Measurements from ENCODE around the gene ITGB5. TPM values are rescaled to one million over a fixed set of nuclear protein-coding genes. Genes with fewer than 3 reads are reported as not detected.

Gene ITGB5
- total and polyA plus RNA-seq, 2 donors (not counting 1 experiment from before 2014, with no cell fraction given): 0.15 to 0.54 TPM

GRCh38 chr3:124856677-124857076 is 30.5 kb downstream of the ITGB5 start:
- H3K9me3 ChIP-seq (ENCODE audit: control extremely low read depth in 1 of 3, control insufficient read depth in 2 of 3, insufficient read depth in 1 of 3, low read length in 2 of 3): no peaks in the 10 kb centered on the region
- intact Hi-C loops (cut with micrococcal nuclease): no loop called here
- POLR2A ChIA-PET: no interaction called here
- Mint-ChIP-seq H3K9me3 (ENCODE audit: insufficient read depth) (no peaks in the 10 kb centered on the region), H3K4me1 (no peaks in the 10 kb centered on the region), H3K27me3 (peaks cover 34% of the 10 kb centered on the region), H3K27ac (no peak overlapping the region), H3K4me3 (no peak overlapping the region)
- 92% methylated on average over 2 of the region's 2 CpGs for WGBS (ENCODE audit: insufficient coverage)
- H3K4me2 ChIP-seq (replicated peaks; ENCODE audit: low read depth, low read length, poor library complexity, severe bottlenecking): no peak overlapping the region
- no peak overlapping the region for H3K4me3 ChIP-seq (ENCODE audit: control extremely low read depth in 1 of 5, extremely low read depth in 1 of 5, insufficient read depth in 1 of 5, low read depth in 2 of 5, low read length in 4 of 5)
- peaks cover 0 to 9% (median 3%) of the 10 kb centered on the region in 4 experiments for H3K27me3 ChIP-seq (replicated peaks in 1 of 4; ENCODE audit: control extremely low read depth in 1 of 4, control insufficient read depth in 3 of 4, insufficient read depth in 4 of 4, low read length in 3 of 4)
- no peaks in the 10 kb centered on the region for H3K4me1 ChIP-seq (ENCODE audit: control insufficient read depth in 2 of 2, insufficient read depth in 2 of 2, low read length in 2 of 2)
- no peaks in the 10 kb centered on the region for H4K20me1 ChIP-seq (ENCODE audit: control insufficient read depth, insufficient read depth, low read length, poor library complexity, severe bottlenecking)
- CTCF ChIA-PET: no interaction called here
- no peak for TF ChIP-seq CTCF (IDR thresholded peaks at IDR 0.05)
- no peak for TF ChIP-seq EZH2 (IDR thresholded peaks at IDR 0.05; ENCODE audit: borderline replicate concordance, insufficient read depth, low read depth, low read length, poor library complexity, severe bottlenecking)
- DNase-seq: no peak
- H3K27ac ChIP-seq (ENCODE audit: low read length in 2 of 2): no peak overlapping the region
- no peak for ATAC-seq (ENCODE audit: low read depth)
- no peaks in the 10 kb centered on the region for H3K79me2 ChIP-seq (ENCODE audit: control insufficient read depth, insufficient read depth, low read length)
- no peak overlapping the region for H3K9ac ChIP-seq (ENCODE audit: low read length)
- H3K36me3 ChIP-seq (replicated peaks in 1 of 2; ENCODE audit: control extremely low read depth in 1 of 2, control insufficient read depth in 1 of 2, extremely low read depth in 1 of 2, insufficient read depth in 2 of 2, low read length in 1 of 2): no peaks in the 10 kb centered on the region
- no peak overlapping the region for H2AFZ ChIP-seq (ENCODE audit: insufficient read depth, low read depth, low read length, poor library complexity, severe bottlenecking)

- POLR2A ChIA-PET: no interaction called here
- ATAC-seq (ENCODE audit: low read depth): no peak
- Histone ChIP-seq H3K4me3 (ENCODE audit: control extremely low read depth in 1 of 5, extremely low read depth in 1 of 5, insufficient read depth in 1 of 5, low read depth in 2 of 5, low read length in 4 of 5) (no peak overlapping the region), H3K4me2 (replicated peaks; ENCODE audit: low read depth, low read length, poor library complexity, severe bottlenecking) (no peak overlapping the region), H3K36me3 (replicated peaks in 1 of 2; ENCODE audit: control extremely low read depth in 1 of 2, control insufficient read depth in 1 of 2, extremely low read depth in 1 of 2, insufficient read depth in 2 of 2, low read length in 1 of 2) (no peaks in the 10 kb centered on the region), H3K27ac (ENCODE audit: low read length in 2 of 2) (no peak overlapping the region), H3K79me2 (ENCODE audit: control insufficient read depth, insufficient read depth, low read length) (no peaks in the 10 kb centered on the region), H4K20me1 (ENCODE audit: control insufficient read depth, insufficient read depth, low read length, poor library complexity, severe bottlenecking) (no peaks in the 10 kb centered on the region), H2AFZ (ENCODE audit: insufficient read depth, low read depth, low read length, poor library complexity, severe bottlenecking) (no peak overlapping the region), H3K9ac (ENCODE audit: low read length) (no peak overlapping the region), H3K4me1 (ENCODE audit: control insufficient read depth in 2 of 2, insufficient read depth in 2 of 2, low read length in 2 of 2) (no peaks in the 10 kb centered on the region), H3K9me3 (ENCODE audit: control extremely low read depth in 1 of 3, control insufficient read depth in 2 of 3, insufficient read depth in 1 of 3, low read length in 2 of 3) (no peaks in the 10 kb centered on the region), H3K27me3 (replicated peaks in 1 of 4; ENCODE audit: control extremely low read depth in 1 of 4, control insufficient read depth in 3 of 4, insufficient read depth in 4 of 4, low read length in 3 of 4) (peaks cover 0 to 9% (median 4%) of the 10 kb centered on the region in 4 experiments)
- H3K9me3 Mint-ChIP-seq (ENCODE audit: insufficient read depth): no peaks in the 10 kb centered on the region
- CTCF ChIA-PET: no interaction called here
- no peak for TF ChIP-seq EZH2 (IDR thresholded peaks at IDR 0.05; ENCODE audit: borderline replicate concordance, insufficient read depth, low read depth, low read length, poor library complexity, severe bottlenecking)
- no peak for TF ChIP-seq CTCF (IDR thresholded peaks at IDR 0.05)
- H3K27ac Mint-ChIP-seq: no peak overlapping the region
- H3K4me1 Mint-ChIP-seq: no peaks in the 10 kb centered on the region
- peaks cover 46% of the 10 kb centered on the region for H3K27me3 Mint-ChIP-seq
- WGBS (ENCODE audit: insufficient coverage): no CpG with 5 or more reads among the region's 1 CpG
- no peak for DNase-seq
- no peak overlapping the region for H3K4me3 Mint-ChIP-seq
- intact Hi-C loops (cut with micrococcal nuclease): no loop called here
These were observed 33.2 kb downstream of the ITGB5 start for GRCh38 chr3:124854009-124854408.
